SHP77 treated with DMSO at 0.1 percent for 48 hours (cell line): ENCODE data around the gene ARF4.
A peak's percentile ranks its signal among the peaks of the same experiment; 100 is the strongest.
"Not testable (repeated sequence)": the region's sequence is repeated elsewhere in the genome, so short reads cannot be mapped to it uniquely, and the experiment has no call there.

Source experiments
- DNase-seq: peaks from one replicate; lab custom pipeline; 2025; lab: John Stamatoyannopoulos, UW

ARF4 gene

DNA sequence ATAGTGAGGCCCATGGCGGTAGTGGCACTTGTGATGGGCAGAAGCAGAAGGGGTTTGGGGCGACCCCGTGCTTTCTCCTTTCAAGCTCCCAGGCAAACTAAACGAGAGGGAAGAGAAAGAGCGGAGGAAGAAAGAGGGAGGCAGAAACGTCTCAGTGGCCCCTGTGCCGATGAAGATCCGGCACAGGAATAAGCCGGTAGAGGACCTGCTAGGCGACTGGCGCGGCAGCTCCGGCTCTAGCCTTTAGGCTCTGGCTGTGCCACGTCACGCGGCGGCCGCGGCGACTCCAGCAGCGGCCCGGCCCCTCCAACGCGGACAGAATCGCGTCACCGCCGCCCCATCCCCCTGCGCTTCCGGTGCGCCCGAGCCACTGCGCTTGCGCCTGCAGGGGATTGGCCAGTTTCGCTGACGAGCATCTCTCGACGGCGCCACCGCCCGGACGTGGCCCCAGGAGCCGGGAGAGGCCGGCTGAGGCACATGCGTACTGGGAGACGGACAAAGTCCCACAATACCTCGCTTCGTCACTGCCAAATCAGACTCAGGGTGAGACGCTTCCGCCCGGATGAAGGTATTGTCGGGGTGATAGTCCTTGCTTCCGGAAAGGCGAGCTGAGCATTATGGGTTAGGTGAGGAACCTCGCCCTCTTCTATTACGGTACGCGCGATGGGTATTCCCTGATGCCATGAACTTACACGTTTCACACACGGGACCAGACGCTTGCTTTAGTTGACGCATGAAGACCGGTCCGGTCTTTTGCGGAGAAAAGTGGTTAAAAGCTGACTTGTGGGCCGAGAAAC lies at the start of gene ARF4:
ARF4 (minus strand) TSS at position 218 of the 797 bp plus-strand sequence; CDS start at position 14, 204 bp downstream.
- DNase-seq, result peak; percentile 96

DNA sequence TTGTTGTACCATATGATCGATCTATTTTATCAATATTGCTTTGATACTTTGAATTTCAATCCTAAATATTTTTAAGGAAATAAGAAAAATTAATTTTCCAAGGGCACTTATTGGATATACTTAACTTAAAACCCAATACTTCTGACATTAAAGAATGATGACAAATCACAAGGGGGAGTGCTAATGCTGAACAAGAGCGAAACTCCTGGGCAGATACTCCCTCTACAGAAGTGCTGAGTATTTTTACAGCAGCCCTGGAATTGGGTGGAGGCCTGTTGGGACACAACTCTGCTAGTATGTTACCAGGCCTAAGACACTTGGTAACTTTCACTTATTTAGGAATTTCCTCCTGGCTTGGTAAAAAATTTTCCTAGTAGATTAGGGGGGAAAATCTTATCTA lies 49.6 kb upstream of the ARF4 start:
- DNase-seq, result no peak

DNA sequence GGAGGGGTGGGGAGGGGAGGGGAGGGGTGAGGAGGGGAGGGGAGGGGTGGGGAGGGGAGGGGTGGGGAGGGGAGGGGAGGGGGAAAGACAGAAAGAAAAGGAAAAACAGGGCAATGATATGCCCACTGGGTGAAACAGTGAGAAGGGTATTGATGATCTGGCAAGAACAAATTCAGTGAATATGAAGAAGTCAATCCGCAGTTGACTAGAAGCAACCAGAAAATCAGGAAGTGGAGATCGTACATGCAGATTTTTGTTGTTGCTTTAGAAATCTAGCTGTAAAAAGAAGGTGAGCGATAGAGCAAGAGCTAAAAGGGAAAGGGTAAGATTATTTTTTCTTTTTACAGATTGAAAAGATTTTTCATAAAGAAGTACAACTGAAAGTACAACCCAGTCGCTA lies 47.6 kb upstream of the ARF4 start:
- DNase-seq, result no peak

DNA sequence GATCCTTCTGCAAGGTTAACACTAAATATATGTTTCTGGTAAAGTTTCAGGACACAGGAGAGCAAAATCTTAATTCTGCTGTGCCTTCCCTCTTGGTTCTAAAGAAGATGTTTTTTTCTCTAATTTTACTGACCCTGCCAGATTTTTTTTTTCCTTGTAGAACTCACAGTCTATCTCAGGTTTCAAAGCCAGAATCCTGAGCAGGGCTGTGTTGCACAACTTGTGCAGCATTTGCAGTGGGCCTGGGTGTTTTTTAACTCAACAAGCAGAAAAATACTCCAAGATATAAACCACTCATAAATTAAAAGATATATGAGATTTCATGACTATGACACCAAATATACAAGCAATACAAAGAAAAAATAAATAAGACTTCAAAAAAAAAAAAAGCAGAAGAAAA lies 40.2 kb upstream of the ARF4 start:
- DNase-seq, result no peak

- not testable (repeated sequence) for DNase-seq
These were observed 37.1 kb upstream of the ARF4 start for GRCh38 chr3:57634259-57634658.

- no peak for DNase-seq
These were observed 30.8 kb upstream of the ARF4 start for GRCh38 chr3:57627976-57628375.

DNA sequence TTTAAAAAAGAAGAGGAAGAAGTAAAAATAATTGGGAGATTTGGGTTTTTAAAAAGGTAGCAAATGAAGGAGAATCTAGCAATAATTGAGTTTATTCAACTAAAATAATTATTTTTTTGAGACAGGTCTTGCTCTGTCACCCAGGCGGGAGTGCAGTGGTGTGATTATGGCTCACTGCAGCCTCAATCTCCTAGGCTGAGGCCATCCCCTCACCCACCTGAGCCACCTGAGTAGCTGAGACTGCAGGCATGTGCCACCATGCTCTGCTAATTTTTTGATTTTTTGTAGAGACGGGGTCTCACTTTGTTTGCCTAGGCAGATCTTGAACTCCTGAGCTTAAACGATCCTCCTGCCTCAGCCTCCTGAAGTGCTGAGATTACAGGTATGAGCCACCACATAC lies 27.7 kb upstream of the ARF4 start:
- DNase-seq, result no peak

GRCh38 chr3:57622362-57622761 lies 25.2 kb upstream of the ARF4 start:
- DNase-seq, result no peak

- no peak for DNase-seq
These were observed 20.6 kb upstream of the ARF4 start for GRCh38 chr3:57617739-57618138.

DNA sequence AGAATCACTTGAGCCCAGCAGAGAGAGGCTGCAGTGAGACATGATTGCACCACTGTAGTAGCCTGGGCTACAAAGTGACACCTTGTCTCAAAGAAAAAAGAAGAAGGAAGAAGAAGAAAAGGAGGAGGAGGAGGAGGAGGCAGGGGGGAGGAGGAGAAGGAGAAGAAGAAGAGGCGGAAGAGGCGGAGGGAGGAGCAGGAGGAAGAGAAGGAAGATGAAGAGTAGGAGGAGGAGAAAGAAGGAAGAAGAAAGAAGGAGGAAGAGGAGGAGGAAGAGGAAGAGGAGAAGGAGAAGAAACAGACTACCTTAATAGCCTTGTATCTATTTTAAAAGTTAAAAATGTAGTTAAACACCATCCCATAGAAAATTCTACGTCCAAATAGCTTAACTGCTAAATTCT lies 19.1 kb upstream of the ARF4 start:
- no peak for DNase-seq

DNA sequence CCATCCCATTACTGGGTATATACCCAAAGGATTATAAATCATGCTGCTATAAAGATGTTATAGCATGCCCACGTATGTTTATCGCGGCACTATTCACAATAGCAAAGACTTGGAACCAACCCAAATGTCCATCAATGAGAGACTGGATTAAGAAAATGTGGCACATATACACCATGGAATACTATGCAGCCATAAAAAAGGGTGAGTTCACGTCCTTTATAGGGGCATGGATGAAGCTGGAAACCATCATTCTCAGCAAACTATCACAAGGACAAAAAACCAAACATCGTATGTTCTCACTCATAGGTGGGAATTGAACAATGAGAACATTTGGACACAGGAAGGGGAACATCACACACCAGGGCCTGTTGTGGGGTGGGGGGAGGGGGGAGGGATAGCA lies 14.7 kb upstream of the ARF4 start:
- DNase-seq, result not testable (repeated sequence)

- no peak for DNase-seq
These were observed 8.5 kb upstream of the ARF4 start for GRCh38 chr3:57605683-57606082.

DNA sequence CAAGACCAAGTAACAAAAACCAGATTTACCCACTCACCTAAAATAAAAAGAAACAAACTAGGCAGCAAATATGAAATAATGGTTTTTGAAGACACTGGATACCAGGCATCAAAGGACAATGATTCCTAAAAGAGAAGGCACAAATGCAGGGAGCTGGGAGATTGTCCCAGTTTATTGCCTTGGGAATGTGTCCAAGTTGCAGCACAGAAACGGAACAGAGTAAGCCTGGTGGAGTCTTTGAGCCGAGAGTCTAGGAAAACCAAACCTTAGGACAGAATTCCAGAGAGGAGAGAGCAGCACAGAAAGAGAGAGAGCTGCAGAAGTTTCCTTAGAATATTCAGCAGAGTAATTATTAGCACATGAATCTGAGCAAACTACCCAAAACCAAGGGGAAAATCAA lies 7.8 kb upstream of the ARF4 start:
- DNase-seq, result no peak

DNA sequence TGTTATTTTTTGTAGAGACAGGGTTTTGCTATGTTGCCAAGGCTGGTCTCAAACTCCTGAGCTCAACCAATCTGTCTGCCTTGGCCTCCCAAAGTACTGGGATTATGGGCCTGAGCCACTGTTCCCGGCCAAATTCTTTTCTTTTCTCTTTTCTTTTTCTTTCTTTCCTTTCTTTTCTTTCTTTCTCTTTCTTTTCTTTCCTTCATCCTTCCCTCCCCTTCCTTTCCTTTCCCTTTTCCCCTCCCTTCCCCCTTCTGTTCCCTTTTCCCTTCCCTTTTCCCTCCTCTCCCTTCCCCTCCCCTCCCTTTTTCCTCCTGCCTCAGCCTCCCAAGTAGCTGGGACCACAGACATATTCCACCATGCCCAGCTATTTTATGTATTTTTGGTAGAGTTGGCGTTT lies 3.1 kb upstream of the ARF4 start:
- DNase-seq, result no peak

DNA sequence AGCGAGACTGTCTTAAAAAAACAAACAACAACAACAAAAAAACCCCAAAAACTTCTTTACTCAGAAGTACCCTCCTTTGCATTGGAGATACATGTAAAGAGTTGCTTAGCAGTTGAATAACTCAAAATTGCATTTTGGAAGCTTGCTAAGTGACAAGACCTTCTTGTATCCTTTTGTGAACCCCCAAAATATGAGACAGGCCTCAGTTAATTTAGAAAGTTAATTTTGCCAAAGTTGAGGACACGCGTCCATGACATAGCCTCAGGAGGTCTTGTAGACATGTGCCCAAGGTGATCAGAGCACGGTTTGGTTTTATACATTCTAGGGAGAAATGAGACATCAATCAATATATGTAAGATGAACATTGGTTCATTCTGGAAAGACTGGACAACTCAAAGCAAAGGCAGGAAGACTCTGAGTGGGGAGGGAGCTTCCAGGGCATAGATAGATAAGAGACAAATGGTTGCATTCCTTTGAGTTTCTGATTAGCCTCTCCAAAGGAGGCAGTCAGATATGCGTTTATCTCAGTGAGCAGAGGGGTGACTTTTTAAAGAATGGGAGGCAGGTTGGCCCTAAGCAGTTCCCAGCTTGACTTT lies 1.7 kb upstream of the ARF4 start:
- no peak for DNase-seq

GRCh38 chr3:57596495-57597126 lies 533 bp downstream of the ARF4 start:
- no peak for DNase-seq

DNA sequence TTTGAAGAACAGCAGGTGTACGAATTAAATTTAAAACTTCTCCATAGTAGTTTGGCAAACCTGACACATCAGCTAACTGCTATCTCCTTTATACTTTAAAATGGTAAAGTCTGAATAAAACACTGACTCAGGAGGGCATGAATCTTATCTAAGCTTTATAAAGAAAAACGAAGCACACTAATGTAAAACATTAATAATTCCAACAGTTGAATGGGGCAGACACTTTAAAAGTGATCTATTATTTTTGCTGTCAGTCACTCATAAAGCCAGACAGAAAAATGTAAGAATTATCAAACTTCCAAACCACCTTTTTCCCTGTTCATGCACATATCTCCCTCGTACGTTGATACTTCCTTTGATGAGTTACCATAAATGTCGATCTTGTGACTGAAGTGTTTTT lies 2.6 kb downstream of the ARF4 start:
- no peak for DNase-seq

DNA sequence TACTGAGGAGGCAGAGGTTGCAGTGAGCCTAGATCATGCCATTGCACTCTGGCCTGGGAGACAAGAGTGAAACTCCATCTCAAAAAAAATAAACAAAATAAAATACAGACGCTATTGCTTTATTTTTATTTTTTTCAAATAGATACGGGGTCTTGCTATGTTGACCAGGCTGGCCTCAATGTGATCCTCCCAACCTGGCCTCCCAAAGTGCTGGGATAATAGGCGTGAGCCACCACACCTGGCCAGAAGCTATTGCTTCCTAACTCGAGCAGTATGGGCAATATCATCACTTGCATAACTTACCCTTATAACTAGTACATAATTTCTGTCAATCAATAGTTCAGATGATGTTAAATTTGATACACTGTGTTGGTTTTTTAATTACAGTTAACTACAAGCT lies 3.0 kb downstream of the ARF4 start:
- DNase-seq, result no peak

DNA sequence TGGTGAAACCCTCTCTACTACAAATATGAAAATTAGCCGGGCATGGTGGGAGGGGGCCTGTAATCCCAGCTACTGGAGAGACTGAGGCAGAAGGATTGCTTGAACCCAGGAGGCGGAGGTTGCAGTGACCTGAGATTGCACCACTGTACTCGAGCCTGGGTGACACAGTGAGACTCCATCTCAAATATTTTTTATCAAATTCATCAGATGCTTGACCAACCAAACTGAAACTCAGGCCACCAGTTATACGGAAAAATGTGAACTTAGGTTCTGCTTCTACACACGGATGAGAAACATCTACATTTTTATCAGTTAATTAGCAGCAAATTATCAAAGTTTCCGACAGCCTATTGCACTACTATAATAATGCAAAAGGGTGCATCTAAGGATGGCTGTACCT lies 4.8 kb downstream of the ARF4 start:
- no peak for DNase-seq

DNA sequence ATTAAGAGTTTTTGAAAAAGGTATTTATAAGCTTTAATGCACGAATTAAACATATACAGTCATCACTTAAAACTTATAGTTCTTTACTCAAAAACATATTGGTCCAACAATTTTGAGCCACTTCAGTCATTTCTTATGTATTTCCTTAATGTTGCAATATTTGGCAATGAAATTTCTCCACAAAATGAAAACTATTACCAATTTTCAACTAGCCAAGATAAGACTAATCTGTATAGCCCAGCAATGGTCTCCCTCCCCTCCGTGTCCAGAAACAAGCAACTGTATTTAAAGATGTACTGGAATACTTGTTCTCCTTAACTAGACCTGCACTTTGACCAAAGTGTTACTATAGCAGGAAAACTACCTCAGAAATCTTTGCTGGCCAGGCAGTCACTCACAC lies 9.2 kb downstream of the ARF4 start:
- no peak for DNase-seq

GRCh38 chr3:57586778-57587177 lies 10.4 kb downstream of the ARF4 start:
- DNase-seq, result no peak

GRCh38 chr3:57583544-57583943 lies 13.6 kb downstream of the ARF4 start:
- DNase-seq, result no peak

DNA sequence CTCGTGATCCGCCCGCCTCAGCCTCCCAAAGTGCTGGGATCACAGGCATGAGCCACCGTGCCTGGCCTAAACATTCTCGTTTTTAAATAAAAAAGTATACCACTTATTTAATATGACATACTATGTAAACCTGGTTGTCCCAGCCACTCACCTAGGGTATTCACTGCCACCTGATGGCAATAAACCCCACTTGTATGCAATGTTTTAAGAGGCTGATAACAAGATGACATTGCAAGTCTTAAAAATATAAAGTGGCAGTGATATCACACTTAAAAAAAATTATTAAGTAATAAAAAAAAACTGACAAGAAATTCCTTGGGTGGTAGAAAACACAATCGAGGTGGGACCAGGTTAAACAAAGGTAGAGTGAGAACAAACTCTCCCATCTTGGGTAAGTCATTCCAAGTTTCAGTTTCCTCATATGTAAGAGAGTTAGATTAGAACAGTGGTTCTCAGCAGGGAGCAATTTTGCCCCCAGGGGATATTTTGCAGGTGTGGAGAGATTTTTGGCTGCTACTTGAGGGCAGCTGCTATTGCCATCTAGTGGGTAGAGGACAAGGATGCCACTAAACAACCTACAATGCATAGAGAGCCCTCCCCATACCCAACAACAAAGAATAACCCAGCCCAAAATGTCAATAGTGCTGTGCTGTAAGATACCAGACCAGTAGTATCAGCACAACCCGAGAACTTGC lies 14.5 kb downstream of the ARF4 start:
- DNase-seq, result no peak
